ENCODE data around the gene TXNRD1. TPM values are rescaled to one million over a fixed set of nuclear protein-coding genes. Genes with fewer than 3 reads are reported as not detected.

TXNRD1 gene
- total RNA-seq, 4 donors from 2014 or later: 76.0 to 141 (median 97.8) TPM

- Histone ChIP-seq H3K27ac (no peak overlapping the region), H3K9me3 (no peaks in the 10 kb centered on the region), H3K27me3 (no peaks in the 10 kb centered on the region), H3K36me3 (no peaks in the 10 kb centered on the region), H3K4me3 (no peak overlapping the region), H3K4me1 (no peaks in the 10 kb centered on the region)
- no peak for TF ChIP-seq POLR2A (IDR thresholded peaks at IDR 0.05)
- peak; percentile 69 to 82 (median 78) for TF ChIP-seq CTCF (IDR thresholded peaks at IDR 0.05)
- DNase-seq: peak; percentile 49 to 63
- intact Hi-C loops (cut with DNase I; ENCODE audit: low total_unique reads): loop anchor here (5.0 kb wide), 1 partner anchor 156 kb away; no protein-coding TSS in a partner anchor
Measured at GRCh38 chr12:104358353-104359003, 142.9 kb downstream of the TXNRD1 start.

- no peak overlapping the region for H3K4me3 ChIP-seq
- no peaks in the 10 kb centered on the region for H3K27me3 ChIP-seq
- no peak for DNase-seq
- no peaks in the 10 kb centered on the region for H3K36me3 ChIP-seq
- no peak overlapping the region for H3K27ac ChIP-seq
- no peaks in the 10 kb centered on the region for H3K4me1 ChIP-seq
- TF ChIP-seq CTCF (IDR thresholded peaks at IDR 0.05) (no peak), POLR2A (IDR thresholded peaks at IDR 0.05) (no peak)
- intact Hi-C loops (cut with DNase I; ENCODE audit: low total_unique reads): loop anchor here (5.0 kb wide), 1 partner anchor 157 kb away; no protein-coding TSS in a partner anchor
- H3K9me3 ChIP-seq: no peaks in the 10 kb centered on the region
Measured at GRCh38 chr12:104359216-104359615, 143.6 kb downstream of the TXNRD1 start.

- no peak for DNase-seq
- Histone ChIP-seq H3K4me3 (no peak overlapping the region), H3K27me3 (no peaks in the 10 kb centered on the region), H3K9me3 (no peaks in the 10 kb centered on the region), H3K36me3 (no peaks in the 10 kb centered on the region), H3K27ac (no peak overlapping the region), H3K4me1 (no peaks in the 10 kb centered on the region)
- TF ChIP-seq CTCF (IDR thresholded peaks at IDR 0.05) (no peak), POLR2A (IDR thresholded peaks at IDR 0.05) (no peak)
- intact Hi-C loops (cut with DNase I; ENCODE audit: low total_unique reads): no loop called here
Measured at GRCh38 chr12:104360157-104360556, 144.6 kb downstream of the TXNRD1 start.

DNA sequence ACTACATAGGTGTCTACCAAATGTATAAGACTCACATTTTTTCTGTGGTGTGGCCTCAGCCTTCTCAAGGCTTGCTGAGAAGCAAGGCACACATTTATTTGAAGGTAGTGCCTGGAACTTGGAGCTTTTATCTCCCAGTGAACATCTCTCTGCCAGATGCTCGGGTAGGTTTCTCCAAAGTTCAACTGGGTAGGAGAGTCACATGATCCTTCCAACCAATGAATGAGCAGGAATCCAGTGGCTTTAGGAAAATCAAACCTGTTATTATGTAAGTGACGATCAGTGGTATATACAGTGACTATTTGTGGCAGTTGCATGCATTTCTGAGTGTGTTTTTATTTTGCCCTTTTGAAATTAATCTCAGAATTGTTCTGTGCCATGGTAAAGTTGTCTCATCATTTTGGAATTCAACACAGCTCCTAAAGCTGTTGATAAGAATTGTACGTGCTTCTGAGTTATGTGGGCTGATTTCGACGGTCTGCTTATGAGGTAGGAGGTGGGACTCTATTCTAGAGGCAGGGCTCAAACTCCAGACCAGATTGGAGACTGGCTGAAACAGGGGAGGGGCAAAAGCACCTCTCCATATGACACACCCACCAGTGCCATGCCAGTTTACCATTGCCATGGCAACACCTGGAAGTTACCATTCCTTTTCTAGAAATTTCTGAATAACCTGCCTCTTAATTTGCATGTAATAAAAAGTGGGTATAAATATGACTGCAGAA is 145.6 kb downstream of the TXNRD1 start:
- Histone ChIP-seq H3K27ac (no peak overlapping the region), H3K9me3 (no peaks in the 10 kb centered on the region), H3K27me3 (no peaks in the 10 kb centered on the region), H3K4me1 (no peaks in the 10 kb centered on the region), H3K36me3 (no peaks in the 10 kb centered on the region), H3K4me3 (no peak overlapping the region)
- DNase-seq: no peak
- no peak for TF ChIP-seq POLR2A (IDR thresholded peaks at IDR 0.05)
- no peak for TF ChIP-seq CTCF (IDR thresholded peaks at IDR 0.05)
- intact Hi-C loops (cut with DNase I; ENCODE audit: low total_unique reads): no loop called here

- Histone ChIP-seq H3K27me3 (no peaks in the 10 kb centered on the region), H3K27ac (no peak overlapping the region), H3K36me3 (no peaks in the 10 kb centered on the region), H3K4me3 (no peak overlapping the region), H3K4me1 (no peaks in the 10 kb centered on the region), H3K9me3 (peaks cover 0 to 6% of the 10 kb centered on the region in 2 donors)
- intact Hi-C loops (cut with DNase I; ENCODE audit: low total_unique reads): no loop called here
- TF ChIP-seq POLR2A (IDR thresholded peaks at IDR 0.05) (no peak), CTCF (IDR thresholded peaks at IDR 0.05) (no peak)
- no peak for DNase-seq
Measured at GRCh38 chr12:104365921-104366410, 150.4 kb downstream of the TXNRD1 start.

Data from uterus (tissue), 4 donors.